ENCODE results near the gene LAMC3.

- TF ChIP-seq, protein P1, sequence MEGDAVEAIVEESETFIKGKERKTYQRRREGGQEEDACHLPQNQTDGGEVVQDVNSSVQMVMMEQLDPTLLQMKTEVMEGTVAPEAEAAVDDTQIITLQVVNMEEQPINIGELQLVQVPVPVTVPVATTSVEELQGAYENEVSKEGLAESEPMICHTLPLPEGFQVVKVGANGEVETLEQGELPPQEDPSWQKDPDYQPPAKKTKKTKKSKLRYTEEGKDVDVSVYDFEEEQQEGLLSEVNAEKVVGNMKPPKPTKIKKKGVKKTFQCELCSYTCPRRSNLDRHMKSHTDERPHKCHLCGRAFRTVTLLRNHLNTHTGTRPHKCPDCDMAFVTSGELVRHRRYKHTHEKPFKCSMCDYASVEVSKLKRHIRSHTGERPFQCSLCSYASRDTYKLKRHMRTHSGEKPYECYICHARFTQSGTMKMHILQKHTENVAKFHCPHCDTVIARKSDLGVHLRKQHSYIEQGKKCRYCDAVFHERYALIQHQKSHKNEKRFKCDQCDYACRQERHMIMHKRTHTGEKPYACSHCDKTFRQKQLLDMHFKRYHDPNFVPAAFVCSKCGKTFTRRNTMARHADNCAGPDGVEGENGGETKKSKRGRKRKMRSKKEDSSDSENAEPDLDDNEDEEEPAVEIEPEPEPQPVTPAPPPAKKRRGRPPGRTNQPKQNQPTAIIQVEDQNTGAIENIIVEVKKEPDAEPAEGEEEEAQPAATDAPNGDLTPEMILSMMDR (IDR thresholded peaks at IDR 0.05): no peak
- TF ChIP-seq POLR2A (IDR thresholded peaks at IDR 0.05): no peak
Observed at GRCh38 chr9:131120620-131121228, 111.8 kb downstream of the LAMC3 start.
